ENCODE data around the gene NEMP2. TPM values are rescaled to one million over a fixed set of nuclear protein-coding genes. Genes with fewer than 3 reads are reported as not detected.
"Not testable (repeated sequence)": the region's sequence is repeated elsewhere in the genome, so short reads cannot be mapped to it uniquely, and the experiment has no call there.

The NEMP2 gene
- total RNA-seq, 4 donors from 2014 or later: 2.6 to 10.5 (median 5.3) TPM

DNA sequence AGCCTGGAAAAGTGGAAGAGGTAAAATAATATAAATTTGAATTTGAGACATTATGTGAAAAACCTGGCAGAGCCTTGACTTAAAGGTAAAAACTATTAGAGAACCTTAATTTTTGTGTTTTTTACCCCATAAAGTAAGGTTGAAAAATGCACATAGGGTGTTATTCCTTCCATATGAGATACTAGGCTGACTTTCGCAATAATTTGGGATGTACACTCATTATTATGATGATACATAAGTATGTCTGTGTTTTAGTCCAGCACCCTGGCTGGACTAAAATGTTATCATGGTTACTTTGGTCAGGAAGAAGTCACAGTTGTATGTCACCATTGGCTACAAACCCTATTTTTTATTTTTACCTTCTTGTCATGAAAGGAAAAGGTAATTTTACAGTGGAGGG, 19.8 kb downstream of the NEMP2 start:
- no peak for DNase-seq (ENCODE audit: low spot score)
- ATAC-seq (ENCODE audit: low FRiP score): no peak
- no peak for TF ChIP-seq CTCF (IDR thresholded peaks at IDR 0.05)

DNA sequence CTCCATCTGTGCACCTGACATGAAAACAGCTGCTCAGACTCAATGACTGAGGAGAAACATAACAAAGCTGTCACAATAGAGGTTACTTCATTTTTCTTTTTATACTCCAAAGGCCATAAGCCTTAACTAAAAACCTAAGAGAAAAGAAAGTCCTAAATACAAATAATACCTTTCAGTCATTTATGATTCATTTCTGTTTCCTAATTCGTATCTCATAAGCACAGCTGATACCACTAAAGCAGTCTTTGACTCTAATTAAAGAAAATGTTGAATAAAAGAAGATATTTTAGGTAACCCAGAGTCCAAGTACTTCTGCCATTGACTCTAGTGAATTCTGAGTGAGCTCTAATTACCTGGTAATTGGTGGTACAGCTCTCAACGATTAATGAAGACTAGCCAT, 20.6 kb downstream of the NEMP2 start:
- no peak for ATAC-seq (ENCODE audit: low FRiP score)
- no peak for TF ChIP-seq CTCF (IDR thresholded peaks at IDR 0.05)

DNA sequence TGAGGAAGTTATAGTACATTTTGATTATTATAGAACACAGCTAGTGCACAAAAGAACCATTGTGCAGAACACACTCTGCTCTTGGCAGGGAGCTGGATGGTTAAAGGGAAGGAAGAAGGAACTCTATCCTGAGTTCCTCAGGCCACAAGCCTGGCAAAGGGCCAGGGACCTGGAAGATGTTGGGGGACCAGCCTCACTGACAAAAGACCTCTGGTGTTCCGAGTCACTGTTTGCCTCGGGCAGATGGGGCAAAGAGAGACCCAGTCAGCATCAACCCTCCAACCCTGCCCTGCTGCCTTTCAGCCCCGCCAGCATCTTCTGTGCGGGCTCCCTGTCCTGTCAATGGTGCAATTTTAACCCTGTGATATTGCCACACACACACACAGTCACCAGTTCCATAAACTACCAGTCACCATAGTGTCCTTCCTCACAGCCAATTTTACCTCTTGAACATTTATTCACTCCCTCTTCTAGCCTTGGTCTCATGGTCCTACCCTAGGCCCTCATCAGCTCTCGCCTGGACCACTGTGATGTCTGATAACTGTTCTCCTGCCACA, 21.9 kb downstream of the NEMP2 start:
- DNase-seq (ENCODE audit: low spot score) (no peak), ATAC-seq (ENCODE audit: low FRiP score) (no peak)
- TF ChIP-seq CTCF (IDR thresholded peaks at IDR 0.05): no peak

More for the DNA sequence above, 20.6 kb downstream of the NEMP2 start:
- DNase-seq (ENCODE audit: low spot score): no peak

- TF ChIP-seq CTCF (IDR thresholded peaks at IDR 0.05): no peak
- ATAC-seq (ENCODE audit: low FRiP score): no peak
- no peak for DNase-seq (ENCODE audit: low spot score)
These were observed 23.4 kb downstream of the NEMP2 start for GRCh38 chr2:190511104-190511503.

- not testable (repeated sequence) for ATAC-seq (ENCODE audit: low FRiP score)
These were observed 24.6 kb downstream of the NEMP2 start for GRCh38 chr2:190509895-190510294.

GRCh38 chr2:190507135-190507534, 27.4 kb downstream of the NEMP2 start:
- no peak for TF ChIP-seq CTCF (IDR thresholded peaks at IDR 0.05)
- DNase-seq (ENCODE audit: low spot score) (no peak), ATAC-seq (ENCODE audit: low FRiP score) (no peak)

More at GRCh38 chr2:190509895-190510294, 24.6 kb downstream of the NEMP2 start:
- DNase-seq (ENCODE audit: low spot score): not testable (repeated sequence)

DNA sequence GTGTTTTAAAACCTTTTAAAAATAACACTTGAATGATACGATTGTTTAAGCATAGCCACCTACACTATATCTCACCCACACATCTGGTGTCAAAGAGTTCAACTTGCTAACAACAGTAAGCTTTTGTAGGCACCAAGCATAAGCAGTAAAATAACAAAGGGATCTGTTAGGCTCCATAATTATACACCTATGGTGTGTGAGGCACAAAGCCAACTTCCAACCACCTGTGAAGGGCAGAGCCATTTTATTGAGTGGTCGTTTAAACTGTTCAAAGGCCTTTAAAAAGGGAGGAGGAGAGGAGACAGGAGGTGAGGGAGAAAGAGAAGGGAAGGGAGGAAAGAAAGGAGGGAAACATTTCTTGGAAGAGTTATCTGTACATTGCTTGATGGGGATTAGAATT, 27.9 kb downstream of the NEMP2 start:
- ATAC-seq (ENCODE audit: low FRiP score) (no peak), DNase-seq (ENCODE audit: low spot score) (no peak)
- no peak for TF ChIP-seq CTCF (IDR thresholded peaks at IDR 0.05)
